Type B pancreatic cell (in vitro differentiated cells): ENCODE results near the gene BOD1. TPM values are rescaled to one million over a fixed set of nuclear protein-coding genes. Genes with fewer than 3 reads are reported as not detected.

Experiments
- DNase-seq: peaks from one replicate; pipeline ENCODE4 v3.0.0; 2021; ENCODE audit warnings: mixed read lengths; ENCODE audit not compliant: unreplicated experiment; ENCODE audit errors: extremely low spot score
- H3K27ac Mint-ChIP-seq: 2 replicates; pipeline ENCODE4 v1.8.0; 2021; ENCODE audit warnings: mild to moderate bottlenecking, mixed read lengths
- H3K27me3 Mint-ChIP-seq: 2 replicates; pipeline ENCODE4 v1.8.0; 2021; ENCODE audit warnings: mixed read lengths
- H3K36me3 Mint-ChIP-seq: 2 replicates; pipeline ENCODE4 v1.8.0; 2021; ENCODE audit warnings: mixed read lengths
- H3K4me1 Mint-ChIP-seq: one replicate; pipeline ENCODE4 v1.8.0; 2021; ENCODE audit warnings: mixed read lengths; ENCODE audit not compliant: unreplicated experiment
- H3K4me3 Mint-ChIP-seq: 2 replicates; pipeline ENCODE4 v1.8.0; 2021; ENCODE audit warnings: mild to moderate bottlenecking, mixed read lengths
- H3K9me3 Mint-ChIP-seq: 2 replicates; pipeline ENCODE4 v1.8.0; 2021; ENCODE audit warnings: mixed read lengths
- total RNA-seq: library from RNA; stranded (reverse); gene quantifications from 2 replicates; pipeline ENCODE4 v1.2.1, GENCODE V29; 2021; ENCODE audit warnings: low replicate concordance
- TF ChIP-seq, protein P1 (sequence below): fragments of 200-600 bp; sonication (generic); conservative IDR thresholded peaks from 2 replicates; pipeline ENCODE4 v1.5.0; 2021; ENCODE audit warnings: antibody characterized with exemption, mild to moderate bottlenecking

Gene BOD1
- total RNA-seq, 1 donor from 2014 or later = 98.7 TPM

DNA sequence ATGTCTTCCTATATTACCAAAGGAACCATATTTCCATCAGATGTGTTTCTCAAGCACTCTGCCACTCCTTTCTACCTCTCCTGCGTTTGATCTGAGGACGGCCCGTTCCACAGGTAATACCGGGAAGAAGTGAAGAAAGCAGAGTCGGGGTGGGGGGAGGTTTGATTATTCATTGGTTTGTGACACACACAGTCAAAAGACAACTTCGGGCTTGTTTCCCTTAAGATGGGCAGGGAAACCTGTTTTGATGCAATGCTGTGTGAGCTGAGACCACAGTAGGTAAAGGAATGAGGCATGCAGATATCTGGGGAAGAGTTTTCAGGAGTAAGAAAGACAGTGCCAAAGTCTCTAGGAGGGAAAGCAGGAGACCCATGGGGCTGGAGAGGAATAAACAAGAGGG lies 54.0 kb downstream of the BOD1 start:
- no peak for DNase-seq
- Mint-ChIP-seq H3K4me3 (no peak overlapping the region), H3K36me3 (peaks cover 8% of the 10 kb centered on the region), H3K27ac (no peak overlapping the region), H3K4me1 (peaks cover 1% of the 10 kb centered on the region), H3K27me3 (peaks cover 11% of the 10 kb centered on the region), H3K9me3 (peaks cover 20% of the 10 kb centered on the region)
- TF ChIP-seq, protein P1, sequence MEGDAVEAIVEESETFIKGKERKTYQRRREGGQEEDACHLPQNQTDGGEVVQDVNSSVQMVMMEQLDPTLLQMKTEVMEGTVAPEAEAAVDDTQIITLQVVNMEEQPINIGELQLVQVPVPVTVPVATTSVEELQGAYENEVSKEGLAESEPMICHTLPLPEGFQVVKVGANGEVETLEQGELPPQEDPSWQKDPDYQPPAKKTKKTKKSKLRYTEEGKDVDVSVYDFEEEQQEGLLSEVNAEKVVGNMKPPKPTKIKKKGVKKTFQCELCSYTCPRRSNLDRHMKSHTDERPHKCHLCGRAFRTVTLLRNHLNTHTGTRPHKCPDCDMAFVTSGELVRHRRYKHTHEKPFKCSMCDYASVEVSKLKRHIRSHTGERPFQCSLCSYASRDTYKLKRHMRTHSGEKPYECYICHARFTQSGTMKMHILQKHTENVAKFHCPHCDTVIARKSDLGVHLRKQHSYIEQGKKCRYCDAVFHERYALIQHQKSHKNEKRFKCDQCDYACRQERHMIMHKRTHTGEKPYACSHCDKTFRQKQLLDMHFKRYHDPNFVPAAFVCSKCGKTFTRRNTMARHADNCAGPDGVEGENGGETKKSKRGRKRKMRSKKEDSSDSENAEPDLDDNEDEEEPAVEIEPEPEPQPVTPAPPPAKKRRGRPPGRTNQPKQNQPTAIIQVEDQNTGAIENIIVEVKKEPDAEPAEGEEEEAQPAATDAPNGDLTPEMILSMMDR = no peak
